Measurements from ENCODE around the gene CPE. TPM values are rescaled to one million over a fixed set of nuclear protein-coding genes. Genes with fewer than 3 reads are reported as not detected.
A peak's percentile ranks its signal among the peaks of the same experiment; 100 is the strongest.

CPE gene
- total RNA-seq, 1 donor from 2014 or later: 93.8 TPM

GRCh38 chr4:165380805-165381204 lies 2.0 kb downstream of the CPE start:
- no peak for TF ChIP-seq CTCF (IDR thresholded peaks at IDR 0.05; ENCODE audit: unreplicated experiment)
- Mint-ChIP-seq H3K36me3 (no peaks in the 10 kb centered on the region), H3K27ac (no peak overlapping the region), H3K9me3 (no peaks in the 10 kb centered on the region), H3K4me3 (peak overlapping the region; percentile 69), H3K4me1 (peaks cover 63% of the 10 kb centered on the region), H3K27me3 (ENCODE audit: low read depth) (peaks cover 19% of the 10 kb centered on the region)
- no peak for DNase-seq (ENCODE audit: low spot score in 2 of 2, unreplicated experiment in 2 of 2)

- Mint-ChIP-seq H3K4me1 (peaks cover 71% of the 10 kb centered on the region), H3K9me3 (no peaks in the 10 kb centered on the region), H3K27ac (no peak overlapping the region), H3K27me3 (ENCODE audit: low read depth) (peaks cover 12% of the 10 kb centered on the region), H3K4me3 (no peak overlapping the region), H3K36me3 (no peaks in the 10 kb centered on the region)
- no peak for DNase-seq (ENCODE audit: low spot score in 2 of 2, unreplicated experiment in 2 of 2)
- TF ChIP-seq CTCF (IDR thresholded peaks at IDR 0.05; ENCODE audit: unreplicated experiment): no peak
Measured at GRCh38 chr4:165381821-165382373, 3.1 kb downstream of the CPE start.

GRCh38 chr4:165382640-165383039 lies 3.8 kb downstream of the CPE start:
- peaks cover 11% of the 10 kb centered on the region for H3K27me3 Mint-ChIP-seq (ENCODE audit: low read depth)
- no peak for DNase-seq (ENCODE audit: low spot score in 2 of 2, unreplicated experiment in 2 of 2)
- H3K4me3 Mint-ChIP-seq: no peak overlapping the region
- H3K9me3 Mint-ChIP-seq: no peaks in the 10 kb centered on the region
- TF ChIP-seq CTCF (IDR thresholded peaks at IDR 0.05; ENCODE audit: unreplicated experiment): no peak
- H3K4me1 Mint-ChIP-seq: peaks cover 74% of the 10 kb centered on the region
- H3K36me3 Mint-ChIP-seq: no peaks in the 10 kb centered on the region
- no peak overlapping the region for H3K27ac Mint-ChIP-seq

- no peaks in the 10 kb centered on the region for H3K36me3 Mint-ChIP-seq
- no peak for DNase-seq (ENCODE audit: low spot score in 2 of 2, unreplicated experiment in 2 of 2)
- peaks cover 76% of the 10 kb centered on the region for H3K4me1 Mint-ChIP-seq
- H3K27ac Mint-ChIP-seq: peak overlapping the region; percentile 89
- H3K9me3 Mint-ChIP-seq: no peaks in the 10 kb centered on the region
- no peak for TF ChIP-seq CTCF (IDR thresholded peaks at IDR 0.05; ENCODE audit: unreplicated experiment)
- peaks cover 4% of the 10 kb centered on the region for H3K27me3 Mint-ChIP-seq (ENCODE audit: low read depth)
- no peak overlapping the region for H3K4me3 Mint-ChIP-seq
Measured at GRCh38 chr4:165383591-165384073, 4.8 kb downstream of the CPE start.

- TF ChIP-seq CTCF (IDR thresholded peaks at IDR 0.05; ENCODE audit: unreplicated experiment): no peak
- peaks cover 4% of the 10 kb centered on the region for H3K27me3 Mint-ChIP-seq (ENCODE audit: low read depth)
- no peak overlapping the region for H3K4me3 Mint-ChIP-seq
- DNase-seq (ENCODE audit: low spot score in 2 of 2, unreplicated experiment in 2 of 2): no peak
- H3K27ac Mint-ChIP-seq: peak overlapping the region; percentile 89
- no peaks in the 10 kb centered on the region for H3K9me3 Mint-ChIP-seq
- H3K36me3 Mint-ChIP-seq: no peaks in the 10 kb centered on the region
- peaks cover 78% of the 10 kb centered on the region for H3K4me1 Mint-ChIP-seq
Measured at GRCh38 chr4:165384186-165384585, 5.4 kb downstream of the CPE start.

- H3K36me3 Mint-ChIP-seq: no peaks in the 10 kb centered on the region
- peak overlapping the region; percentile 89 for H3K27ac Mint-ChIP-seq
- no peak overlapping the region for H3K4me3 Mint-ChIP-seq
- TF ChIP-seq CTCF (IDR thresholded peaks at IDR 0.05; ENCODE audit: unreplicated experiment): peak; percentile 15
- no peaks in the 10 kb centered on the region for H3K9me3 Mint-ChIP-seq
- H3K27me3 Mint-ChIP-seq (ENCODE audit: low read depth): peaks cover 4% of the 10 kb centered on the region
- peaks cover 76% of the 10 kb centered on the region for H3K4me1 Mint-ChIP-seq
- no peak for DNase-seq (ENCODE audit: low spot score in 2 of 2, unreplicated experiment in 2 of 2)
Measured at GRCh38 chr4:165384598-165384997, 5.8 kb downstream of the CPE start.

Data from mesothelial cell of epicardium (in vitro differentiated cells).